ENCODE measurements around the gene TNRC6B. TPM values are rescaled to one million over a fixed set of nuclear protein-coding genes. Genes with fewer than 3 reads are reported as not detected.
"Not testable (repeated sequence)": the region's sequence is repeated elsewhere in the genome, so short reads cannot be mapped to it uniquely, and the experiment has no call there.

Gene TNRC6B
- polyA plus RNA-seq, 3 donors = 11.9 to 14.6 (median 13.0) TPM

- no peak for DNase-seq (ENCODE audit: low read depth in 3 of 3, low spot score in 2 of 3)
Observed at GRCh38 chr22:40212121-40212520, 34.4 kb downstream of the TNRC6B start.

- DNase-seq (ENCODE audit: low read depth in 3 of 3, low spot score in 2 of 3) = no peak
Observed at GRCh38 chr22:40213478-40213877, 35.8 kb downstream of the TNRC6B start.

- no peak for DNase-seq (ENCODE audit: low read depth in 3 of 3, low spot score in 2 of 3)
Observed at GRCh38 chr22:40215266-40215665, 37.5 kb downstream of the TNRC6B start.

- DNase-seq (ENCODE audit: low read depth in 3 of 3, low spot score in 2 of 3) = no peak
Observed at GRCh38 chr22:40216041-40216756, 38.5 kb downstream of the TNRC6B start.

- no peak for DNase-seq (ENCODE audit: low read depth in 3 of 3, low spot score in 2 of 3)
Observed at GRCh38 chr22:40218152-40218551, 40.4 kb downstream of the TNRC6B start.

GRCh38 chr22:40218723-40219294 is 41.1 kb downstream of the TNRC6B start:
- DNase-seq (ENCODE audit: low read depth in 3 of 3, low spot score in 2 of 3) = no peak

- DNase-seq (ENCODE audit: low read depth in 3 of 3, low spot score in 2 of 3) = no peak
Observed at GRCh38 chr22:40220316-40221054, 42.8 kb downstream of the TNRC6B start.

GRCh38 chr22:40221055-40221414 is 43.3 kb downstream of the TNRC6B start:
- DNase-seq (ENCODE audit: low read depth in 3 of 3, low spot score in 2 of 3) = no peak

GRCh38 chr22:40222979-40223378 is 45.3 kb downstream of the TNRC6B start:
- DNase-seq (ENCODE audit: low read depth in 3 of 3, low spot score in 2 of 3) = not testable (repeated sequence)

- DNase-seq (ENCODE audit: low read depth in 3 of 3, low spot score in 2 of 3) = no peak
Observed at GRCh38 chr22:40224702-40225101, 47.0 kb downstream of the TNRC6B start.

GRCh38 chr22:40226620-40227019 is 48.9 kb downstream of the TNRC6B start:
- no peak for DNase-seq (ENCODE audit: low read depth in 3 of 3, low spot score in 2 of 3)

GRCh38 chr22:40231618-40232313 is 54.0 kb downstream of the TNRC6B start:
- DNase-seq (ENCODE audit: low read depth in 3 of 3, low spot score in 2 of 3) = no peak

GRCh38 chr22:40232624-40233023 is 54.9 kb downstream of the TNRC6B start:
- DNase-seq (ENCODE audit: low read depth in 3 of 3, low spot score in 2 of 3) = no peak

GRCh38 chr22:40233886-40234285 is 56.2 kb downstream of the TNRC6B start:
- no peak for DNase-seq (ENCODE audit: low read depth in 3 of 3, low spot score in 2 of 3)

GRCh38 chr22:40234658-40235057 is 56.9 kb downstream of the TNRC6B start:
- no peak for DNase-seq (ENCODE audit: low read depth in 3 of 3, low spot score in 2 of 3)

GRCh38 chr22:40235308-40235707 is 57.6 kb downstream of the TNRC6B start:
- DNase-seq (ENCODE audit: low read depth in 3 of 3, low spot score in 2 of 3) = no peak

- DNase-seq (ENCODE audit: low read depth in 3 of 3, low spot score in 2 of 3) = no peak
Observed at GRCh38 chr22:40236131-40236665, 58.5 kb downstream of the TNRC6B start.

GRCh38 chr22:40237241-40237640 is 59.5 kb downstream of the TNRC6B start:
- DNase-seq (ENCODE audit: low read depth in 3 of 3, low spot score in 2 of 3) = no peak

- DNase-seq (ENCODE audit: low read depth in 3 of 3, low spot score in 2 of 3) = no peak
Observed at GRCh38 chr22:40237788-40238424, 60.2 kb downstream of the TNRC6B start.
